ENCODE results near the gene GREB1. TPM values are rescaled to one million over a fixed set of nuclear protein-coding genes. Genes with fewer than 3 reads are reported as not detected.

GREB1 gene
- total RNA-seq, 2 experiments from 2014 or later, result 0.10 to 0.29 TPM

- no peak for DNase-seq
- CTCF ChIA-PET, result interaction anchor here (0.9 to 1.5 kb wide), 2 partner anchors 27 to 176 kb away, joined by 3 to 5 read pairs; no protein-coding TSS in a partner anchor
- H3K4me3 Mint-ChIP-seq, result no peak overlapping the region
- H3K36me3 Mint-ChIP-seq (ENCODE audit: low read depth), result no peaks in the 10 kb centered on the region
- POLR2A ChIA-PET, result no interaction called here
- H3K4me1 Mint-ChIP-seq, result no peaks in the 10 kb centered on the region
- no peaks in the 10 kb centered on the region for H3K27me3 Mint-ChIP-seq
- no peak overlapping the region for H3K27ac Mint-ChIP-seq
- H3K9me3 Mint-ChIP-seq, result no peaks in the 10 kb centered on the region
These were observed 76.9 kb downstream of the GREB1 start for GRCh38 chr2:11610624-11611242.

DNA sequence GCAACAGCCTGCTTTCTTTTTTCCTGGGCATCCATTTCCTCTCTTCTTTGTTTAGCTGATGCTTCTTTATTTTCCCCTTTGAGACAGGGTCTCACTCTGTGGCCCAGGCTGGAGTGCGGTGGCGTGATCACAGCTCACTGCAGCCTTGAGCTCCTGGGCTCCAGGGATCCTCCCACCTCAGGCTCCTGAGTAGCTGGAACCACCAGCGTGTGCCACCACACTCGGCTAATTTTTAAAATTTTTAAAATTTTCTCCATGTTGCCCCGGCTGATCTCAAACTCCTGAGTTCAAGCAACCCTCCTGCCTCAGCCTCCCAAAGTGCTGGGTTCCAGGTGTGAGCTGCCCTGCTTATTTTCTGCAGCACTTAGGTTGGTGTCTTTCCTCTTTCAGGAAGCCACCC is 77.4 kb downstream of the GREB1 start:
- ChIA-PET POLR2A (no interaction called here), CTCF (interaction anchor here (0.9 to 1.5 kb wide), 2 partner anchors 28 to 176 kb away, joined by 3 to 5 read pairs; no protein-coding TSS in a partner anchor)
- Mint-ChIP-seq H3K9me3 (no peaks in the 10 kb centered on the region), H3K27ac (no peak overlapping the region), H3K36me3 (ENCODE audit: low read depth) (no peaks in the 10 kb centered on the region), H3K4me3 (no peak overlapping the region), H3K27me3 (no peaks in the 10 kb centered on the region), H3K4me1 (no peaks in the 10 kb centered on the region)
- no peak for DNase-seq

- H3K9me3 Mint-ChIP-seq, result no peaks in the 10 kb centered on the region
- H3K36me3 Mint-ChIP-seq (ENCODE audit: low read depth), result no peaks in the 10 kb centered on the region
- H3K4me1 Mint-ChIP-seq, result no peaks in the 10 kb centered on the region
- H3K4me3 Mint-ChIP-seq, result no peak overlapping the region
- H3K27ac Mint-ChIP-seq, result no peak overlapping the region
- POLR2A ChIA-PET, result no interaction called here
- CTCF ChIA-PET, result no interaction called here
- DNase-seq, result no peak
- H3K27me3 Mint-ChIP-seq, result no peaks in the 10 kb centered on the region
These were observed 78.8 kb downstream of the GREB1 start for GRCh38 chr2:11612553-11613215.

- CTCF ChIA-PET, result no interaction called here
- Mint-ChIP-seq H3K9me3 (no peaks in the 10 kb centered on the region), H3K4me3 (no peak overlapping the region), H3K27me3 (no peaks in the 10 kb centered on the region), H3K4me1 (no peaks in the 10 kb centered on the region), H3K27ac (no peak overlapping the region), H3K36me3 (ENCODE audit: low read depth) (no peaks in the 10 kb centered on the region)
- POLR2A ChIA-PET, result no interaction called here
- DNase-seq, result no peak
These were observed 79.5 kb downstream of the GREB1 start for GRCh38 chr2:11613297-11613696.

GRCh38 chr2:11615209-11615608 is 81.4 kb downstream of the GREB1 start:
- POLR2A ChIA-PET, result no interaction called here
- H3K36me3 Mint-ChIP-seq (ENCODE audit: low read depth), result no peaks in the 10 kb centered on the region
- no peak overlapping the region for H3K4me3 Mint-ChIP-seq
- H3K4me1 Mint-ChIP-seq, result no peaks in the 10 kb centered on the region
- no peaks in the 10 kb centered on the region for H3K27me3 Mint-ChIP-seq
- DNase-seq, result no peak
- CTCF ChIA-PET, result interaction anchor here (0.5 kb wide), 1 partner anchor 504 kb away, joined by 4 read pairs; no protein-coding TSS in a partner anchor
- H3K9me3 Mint-ChIP-seq, result no peaks in the 10 kb centered on the region
- no peak overlapping the region for H3K27ac Mint-ChIP-seq

DNA sequence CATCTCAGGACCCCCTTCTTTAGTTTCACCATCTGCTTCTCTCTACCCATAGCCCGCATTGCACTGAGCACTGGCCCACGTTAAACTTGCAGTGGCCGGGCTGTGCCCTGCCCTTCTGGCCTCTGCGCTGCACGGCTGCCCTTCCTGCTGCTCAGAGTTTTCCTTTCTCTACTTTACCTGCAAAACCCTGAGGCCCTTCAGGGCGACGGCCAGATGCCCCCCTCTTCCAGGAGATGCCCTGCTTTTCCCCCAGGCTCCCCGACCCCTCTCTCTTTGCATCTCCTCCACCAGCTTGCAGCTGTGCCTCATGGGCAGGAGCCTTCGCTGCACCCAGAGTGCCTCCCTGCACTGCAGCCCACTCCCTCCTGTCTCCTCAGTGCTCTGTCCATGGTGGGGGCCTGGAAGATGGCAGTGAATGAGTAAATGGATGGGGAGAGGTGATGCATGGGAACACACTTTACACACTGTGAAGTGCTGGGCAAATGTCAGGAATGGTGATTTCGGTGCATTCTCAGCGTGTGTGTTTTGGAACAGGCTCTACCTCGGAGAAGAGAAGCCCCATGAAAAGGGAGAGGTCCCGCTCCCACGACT is 82.3 kb downstream of the GREB1 start:
- Mint-ChIP-seq H3K36me3 (ENCODE audit: low read depth) (no peaks in the 10 kb centered on the region), H3K27ac (no peak overlapping the region), H3K9me3 (no peaks in the 10 kb centered on the region), H3K27me3 (no peaks in the 10 kb centered on the region), H3K4me3 (no peak overlapping the region), H3K4me1 (no peaks in the 10 kb centered on the region)
- CTCF ChIA-PET, result no interaction called here
- DNase-seq, result no peak
- POLR2A ChIA-PET, result no interaction called here

GRCh38 chr2:11616851-11617415 is 83.1 kb downstream of the GREB1 start:
- Mint-ChIP-seq H3K4me3 (no peak overlapping the region), H3K27me3 (no peaks in the 10 kb centered on the region), H3K36me3 (ENCODE audit: low read depth) (no peaks in the 10 kb centered on the region), H3K9me3 (no peaks in the 10 kb centered on the region), H3K27ac (no peak overlapping the region), H3K4me1 (no peaks in the 10 kb centered on the region)
- POLR2A ChIA-PET, result no interaction called here
- CTCF ChIA-PET, result no interaction called here
- DNase-seq, result no peak

- ChIA-PET CTCF (no interaction called here), POLR2A (no interaction called here)
- Mint-ChIP-seq H3K4me1 (no peaks in the 10 kb centered on the region), H3K9me3 (no peaks in the 10 kb centered on the region), H3K27ac (no peak overlapping the region), H3K4me3 (no peak overlapping the region), H3K36me3 (ENCODE audit: low read depth) (no peaks in the 10 kb centered on the region), H3K27me3 (no peaks in the 10 kb centered on the region)
- no peak for DNase-seq
These were observed 83.7 kb downstream of the GREB1 start for GRCh38 chr2:11617527-11617926.

- CTCF ChIA-PET, result no interaction called here
- Mint-ChIP-seq H3K27ac (no peak overlapping the region), H3K9me3 (no peaks in the 10 kb centered on the region)
These were observed 84.3 kb downstream of the GREB1 start for GRCh38 chr2:11617984-11618707.

DNA sequence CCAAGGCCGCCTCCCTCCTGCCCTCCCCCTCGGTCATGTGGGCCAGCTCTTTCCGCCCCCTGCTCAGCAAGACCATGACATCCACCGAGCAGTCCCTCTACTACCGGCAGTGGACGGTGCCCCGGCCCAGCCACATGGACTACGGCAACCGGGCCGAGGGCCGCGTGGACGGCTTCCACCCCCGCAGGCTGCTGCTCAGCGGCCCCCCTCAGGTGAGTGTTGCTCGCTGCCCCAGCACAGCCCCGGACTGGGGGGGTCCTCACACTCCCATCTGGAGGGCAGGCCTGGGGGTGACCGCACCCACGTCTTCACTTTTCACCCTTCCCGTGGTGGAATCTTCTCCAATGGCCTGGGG is 84.8 kb downstream of the GREB1 start:
- H3K27me3 Mint-ChIP-seq, result no peaks in the 10 kb centered on the region
- CTCF ChIA-PET, result no interaction called here
- no peak overlapping the region for H3K4me3 Mint-ChIP-seq
- H3K4me1 Mint-ChIP-seq, result no peaks in the 10 kb centered on the region
- DNase-seq, result no peak
- POLR2A ChIA-PET, result no interaction called here
- no peaks in the 10 kb centered on the region for H3K36me3 Mint-ChIP-seq (ENCODE audit: low read depth)
- H3K9me3 Mint-ChIP-seq, result no peaks in the 10 kb centered on the region
- H3K27ac Mint-ChIP-seq, result no peak overlapping the region

More at GRCh38 chr2:11617984-11618707, 84.3 kb downstream of the GREB1 start:
- no peak for DNase-seq
- POLR2A ChIA-PET, result no interaction called here
- Mint-ChIP-seq H3K4me3 (no peak overlapping the region), H3K36me3 (ENCODE audit: low read depth) (no peaks in the 10 kb centered on the region), H3K27me3 (no peaks in the 10 kb centered on the region), H3K4me1 (no peaks in the 10 kb centered on the region)

DNA sequence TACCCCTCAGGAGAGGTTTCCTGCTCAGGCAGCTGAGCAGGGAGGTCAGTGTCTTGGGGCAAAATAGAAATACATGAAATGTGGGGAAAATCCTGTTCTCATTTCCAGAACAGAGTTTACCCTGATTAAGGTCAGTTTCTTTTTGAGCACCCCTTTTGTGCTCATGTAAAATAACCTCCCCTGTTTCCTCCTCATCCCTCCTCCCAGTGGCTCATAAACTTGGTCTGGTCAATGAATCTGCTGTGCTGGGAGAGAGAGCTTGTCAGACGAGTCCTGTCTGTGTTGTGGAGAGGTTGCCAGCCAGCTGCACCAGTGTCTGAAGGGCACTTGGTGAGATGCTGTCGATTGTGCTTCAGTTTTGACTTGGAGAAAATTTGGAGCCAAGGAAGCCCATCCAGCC is 87.6 kb downstream of the GREB1 start:
- Mint-ChIP-seq H3K27me3 (no peaks in the 10 kb centered on the region), H3K4me3 (no peak overlapping the region), H3K36me3 (ENCODE audit: low read depth) (no peaks in the 10 kb centered on the region), H3K27ac (no peak overlapping the region), H3K9me3 (no peaks in the 10 kb centered on the region), H3K4me1 (no peaks in the 10 kb centered on the region)
- ChIA-PET CTCF (no interaction called here), POLR2A (no interaction called here)
- no peak for DNase-seq

DNA sequence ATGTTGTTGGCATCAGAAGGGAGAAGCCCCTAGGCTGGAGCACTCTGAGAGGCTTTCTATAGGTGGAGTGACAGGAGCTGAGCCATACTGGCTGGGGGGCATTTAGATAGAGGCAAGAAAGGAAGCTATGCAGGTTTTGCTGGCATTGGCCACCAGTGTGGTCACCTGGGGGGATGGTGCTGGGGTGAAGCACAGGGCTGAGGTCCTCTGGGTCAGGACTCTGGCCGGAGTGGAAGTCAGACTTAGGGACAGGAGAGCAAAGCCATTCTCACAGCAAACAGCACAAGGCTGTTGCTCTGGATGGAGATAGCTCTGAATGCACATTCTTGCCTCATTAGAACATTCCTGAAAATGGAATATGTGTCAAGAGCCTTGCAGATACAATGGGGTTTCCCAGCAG is 88.8 kb downstream of the GREB1 start:
- Mint-ChIP-seq H3K27ac (no peak overlapping the region), H3K9me3 (no peaks in the 10 kb centered on the region), H3K4me1 (no peaks in the 10 kb centered on the region), H3K4me3 (no peak overlapping the region), H3K27me3 (no peaks in the 10 kb centered on the region), H3K36me3 (ENCODE audit: low read depth) (no peaks in the 10 kb centered on the region)
- CTCF ChIA-PET, result no interaction called here
- no peak for DNase-seq
- POLR2A ChIA-PET, result no interaction called here

GRCh38 chr2:11624893-11625292 is 91.0 kb downstream of the GREB1 start:
- no peaks in the 10 kb centered on the region for H3K27me3 Mint-ChIP-seq
- H3K27ac Mint-ChIP-seq, result no peak overlapping the region
- no peak overlapping the region for H3K4me3 Mint-ChIP-seq
- H3K9me3 Mint-ChIP-seq, result no peaks in the 10 kb centered on the region
- H3K36me3 Mint-ChIP-seq (ENCODE audit: low read depth), result no peaks in the 10 kb centered on the region
- ChIA-PET POLR2A (no interaction called here), CTCF (interaction anchor here (0.6 kb wide), 1 partner anchor 58 kb away, joined by 3 read pairs; no protein-coding TSS in a partner anchor)
- H3K4me1 Mint-ChIP-seq, result no peaks in the 10 kb centered on the region
- DNase-seq, result no peak
